ENCODE data around the gene FREY1. TPM values are rescaled to one million over a fixed set of nuclear protein-coding genes. Genes with fewer than 3 reads are reported as not detected.

FREY1 gene
- total RNA-seq, 4 donors from 2014 or later, result 0.65 to 3.7 (median 1.4) TPM

DNA sequence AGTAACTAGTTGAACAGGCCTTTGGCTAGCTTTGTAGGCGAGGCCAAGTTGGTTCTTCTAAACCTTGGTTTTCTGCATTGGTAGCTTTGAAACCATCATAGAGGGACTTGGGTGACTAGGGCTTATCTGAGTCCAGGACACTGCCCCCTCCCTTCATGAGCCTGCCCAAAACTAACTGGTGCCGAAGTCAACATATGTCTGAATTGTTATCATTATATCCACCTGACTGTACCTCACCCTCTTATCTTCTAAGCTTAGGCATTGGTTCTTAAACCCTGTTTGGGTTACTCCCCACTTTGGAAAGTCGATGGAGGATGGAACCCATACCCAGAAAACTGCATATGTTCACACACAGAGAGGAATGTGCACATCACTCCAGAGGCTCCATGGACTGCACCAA, 29.2 kb downstream of the FREY1 start:
- intact Hi-C loops (cut with DNase I), result no loop called here
- Histone ChIP-seq H3K27ac (replicated peaks in 1 of 4) (no peak overlapping the region), H3K4me3 (no peak overlapping the region), H3K36me3 (peaks cover 66 to 99% (median 91%) of the 10 kb centered on the region in 4 donors), H3K27me3 (no peaks in the 10 kb centered on the region), H3K9me3 (no peaks in the 10 kb centered on the region), H3K4me1 (peaks cover 0 to 13% (median 5%) of the 10 kb centered on the region in 4 donors)
- no peak for DNase-seq (ENCODE audit: extremely low spot score)
- WGBS, result 94% methylated on average over 3 of the region's 3 CpGs
- TF ChIP-seq POLR2A (IDR thresholded peaks at IDR 0.05; ENCODE audit: low read depth), result no peak
- TF ChIP-seq, protein P1, sequence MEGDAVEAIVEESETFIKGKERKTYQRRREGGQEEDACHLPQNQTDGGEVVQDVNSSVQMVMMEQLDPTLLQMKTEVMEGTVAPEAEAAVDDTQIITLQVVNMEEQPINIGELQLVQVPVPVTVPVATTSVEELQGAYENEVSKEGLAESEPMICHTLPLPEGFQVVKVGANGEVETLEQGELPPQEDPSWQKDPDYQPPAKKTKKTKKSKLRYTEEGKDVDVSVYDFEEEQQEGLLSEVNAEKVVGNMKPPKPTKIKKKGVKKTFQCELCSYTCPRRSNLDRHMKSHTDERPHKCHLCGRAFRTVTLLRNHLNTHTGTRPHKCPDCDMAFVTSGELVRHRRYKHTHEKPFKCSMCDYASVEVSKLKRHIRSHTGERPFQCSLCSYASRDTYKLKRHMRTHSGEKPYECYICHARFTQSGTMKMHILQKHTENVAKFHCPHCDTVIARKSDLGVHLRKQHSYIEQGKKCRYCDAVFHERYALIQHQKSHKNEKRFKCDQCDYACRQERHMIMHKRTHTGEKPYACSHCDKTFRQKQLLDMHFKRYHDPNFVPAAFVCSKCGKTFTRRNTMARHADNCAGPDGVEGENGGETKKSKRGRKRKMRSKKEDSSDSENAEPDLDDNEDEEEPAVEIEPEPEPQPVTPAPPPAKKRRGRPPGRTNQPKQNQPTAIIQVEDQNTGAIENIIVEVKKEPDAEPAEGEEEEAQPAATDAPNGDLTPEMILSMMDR (IDR thresholded peaks at IDR 0.05), result no peak
- TF ChIP-seq EP300 (IDR thresholded peaks at IDR 0.05), result no peak
- no peak for TF ChIP-seq POLR2AphosphoS5 (IDR thresholded peaks at IDR 0.05)

DNA sequence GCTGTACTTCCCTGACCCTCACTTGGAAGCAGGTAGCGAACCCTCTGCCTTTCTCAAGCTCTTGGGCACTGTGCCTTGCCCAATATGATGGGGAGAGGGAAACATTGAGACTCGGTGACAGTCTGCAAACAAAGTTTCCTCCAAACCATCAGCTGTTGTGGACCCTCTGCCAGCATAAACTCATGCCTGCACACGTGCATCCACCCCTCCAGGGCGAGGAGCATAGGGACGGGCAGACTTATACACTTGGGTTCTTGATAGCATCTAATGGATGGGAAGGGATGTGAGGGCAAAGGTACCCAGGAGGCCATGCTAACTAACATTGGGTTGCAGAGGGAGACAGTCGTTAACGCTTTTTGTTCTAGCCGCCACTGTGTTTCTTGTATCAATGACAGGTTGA, 29.9 kb downstream of the FREY1 start:
- Histone ChIP-seq H3K36me3 (peaks cover 72 to 99% (median 91%) of the 10 kb centered on the region in 4 donors), H3K4me1 (peaks cover 0 to 13% (median 5%) of the 10 kb centered on the region in 4 donors), H3K27ac (replicated peaks in 1 of 4) (no peak overlapping the region), H3K27me3 (no peaks in the 10 kb centered on the region), H3K9me3 (no peaks in the 10 kb centered on the region), H3K4me3 (no peak overlapping the region)
- intact Hi-C loops (cut with DNase I), result no loop called here
- TF ChIP-seq POLR2A (IDR thresholded peaks at IDR 0.05; ENCODE audit: low read depth) (no peak), EP300 (IDR thresholded peaks at IDR 0.05) (no peak), POLR2AphosphoS5 (IDR thresholded peaks at IDR 0.05) (no peak)
- TF ChIP-seq, protein P1 (IDR thresholded peaks at IDR 0.05), result no peak
- WGBS, result 96% methylated on average over 8 of the region's 8 CpGs
- no peak for DNase-seq (ENCODE audit: extremely low spot score)

- Histone ChIP-seq H3K36me3 (peaks cover 74 to 99% (median 91%) of the 10 kb centered on the region in 4 donors), H3K27me3 (no peaks in the 10 kb centered on the region), H3K4me3 (no peak overlapping the region), H3K9me3 (no peaks in the 10 kb centered on the region), H3K4me1 (peaks cover 0 to 13% (median 5%) of the 10 kb centered on the region in 4 donors), H3K27ac (replicated peaks in 1 of 4) (no peak overlapping the region)
- TF ChIP-seq POLR2A (IDR thresholded peaks at IDR 0.05; ENCODE audit: low read depth) (no peak), POLR2AphosphoS5 (IDR thresholded peaks at IDR 0.05) (no peak), EP300 (IDR thresholded peaks at IDR 0.05) (no peak)
- TF ChIP-seq, protein P1 (IDR thresholded peaks at IDR 0.05), result no peak
- intact Hi-C loops (cut with DNase I), result no loop called here
- DNase-seq (ENCODE audit: extremely low spot score), result no peak
- 67% methylated on average over 6 of the region's 6 CpGs for WGBS
Observed at GRCh38 chr11:45876401-45876800, 30.7 kb downstream of the FREY1 start.

- Histone ChIP-seq H3K27ac (replicated peaks in 1 of 4) (no peak overlapping the region), H3K27me3 (no peaks in the 10 kb centered on the region), H3K9me3 (no peaks in the 10 kb centered on the region), H3K4me3 (no peak overlapping the region), H3K36me3 (peaks cover 83 to 100% (median 99%) of the 10 kb centered on the region in 4 donors), H3K4me1 (no peaks in the 10 kb centered on the region)
- TF ChIP-seq, protein P1 (IDR thresholded peaks at IDR 0.05), result peak; percentile 45 to 66 (median 46)
- TF ChIP-seq EP300 (IDR thresholded peaks at IDR 0.05), result no peak
- no peak for TF ChIP-seq POLR2A (IDR thresholded peaks at IDR 0.05; ENCODE audit: low read depth)
- no peak for TF ChIP-seq POLR2AphosphoS5 (IDR thresholded peaks at IDR 0.05)
- intact Hi-C loops (cut with DNase I), result no loop called here
- WGBS, result 59% methylated on average over 9 of the region's 9 CpGs
- no peak for DNase-seq (ENCODE audit: extremely low spot score)
Observed at GRCh38 chr11:45872651-45873356, 34.3 kb downstream of the FREY1 start.

All from esophagus muscularis mucosa (tissue), 4 donors.